GM12873 (cell line): ENCODE measurements around the gene DHRS2.

Experiments
- TF ChIP-seq, protein P1 (sequence below): IDR thresholded peaks from 2 replicates; pipeline ENCODE4 v1.5.1; 2012; ENCODE audit warnings: low read depth, mild to moderate bottlenecking, moderate library complexity, low read length, control low read depth; ENCODE audit not compliant: insufficient read depth; ENCODE audit errors: missing control alignments

Gene DHRS2

DNA sequence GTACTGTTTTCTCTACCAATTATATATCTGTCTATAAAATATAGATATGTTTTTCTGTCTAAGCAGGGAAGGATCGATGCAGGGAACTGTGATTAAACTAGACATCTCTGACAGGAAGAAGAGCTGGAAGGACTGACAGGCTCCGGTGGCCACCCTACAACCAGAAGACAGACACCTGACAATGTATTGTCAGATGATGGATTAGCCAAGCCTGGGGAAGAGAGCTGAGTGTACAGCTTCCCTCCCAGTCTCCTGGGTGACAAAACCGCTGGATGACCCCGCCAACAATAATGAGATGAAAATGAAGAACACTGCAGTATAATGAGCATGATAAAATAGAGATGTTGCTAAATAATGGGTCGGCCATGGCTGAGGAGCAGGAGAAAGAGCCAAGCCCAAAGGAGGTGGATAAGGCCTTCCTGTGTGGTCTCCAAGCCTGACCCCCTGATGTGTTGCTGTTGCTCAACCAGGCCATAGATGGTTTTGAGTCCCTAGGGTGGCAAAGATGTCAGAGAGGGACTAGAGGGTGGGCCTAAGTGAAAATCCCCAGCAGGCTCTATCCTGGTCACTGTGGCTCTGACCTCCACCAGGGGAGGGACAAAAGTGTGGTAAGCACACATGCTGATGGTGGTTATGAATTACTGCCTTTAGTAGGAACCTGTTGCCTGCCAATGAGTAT, 28.2 kb downstream of the DHRS2 start:
- TF ChIP-seq, protein P1, sequence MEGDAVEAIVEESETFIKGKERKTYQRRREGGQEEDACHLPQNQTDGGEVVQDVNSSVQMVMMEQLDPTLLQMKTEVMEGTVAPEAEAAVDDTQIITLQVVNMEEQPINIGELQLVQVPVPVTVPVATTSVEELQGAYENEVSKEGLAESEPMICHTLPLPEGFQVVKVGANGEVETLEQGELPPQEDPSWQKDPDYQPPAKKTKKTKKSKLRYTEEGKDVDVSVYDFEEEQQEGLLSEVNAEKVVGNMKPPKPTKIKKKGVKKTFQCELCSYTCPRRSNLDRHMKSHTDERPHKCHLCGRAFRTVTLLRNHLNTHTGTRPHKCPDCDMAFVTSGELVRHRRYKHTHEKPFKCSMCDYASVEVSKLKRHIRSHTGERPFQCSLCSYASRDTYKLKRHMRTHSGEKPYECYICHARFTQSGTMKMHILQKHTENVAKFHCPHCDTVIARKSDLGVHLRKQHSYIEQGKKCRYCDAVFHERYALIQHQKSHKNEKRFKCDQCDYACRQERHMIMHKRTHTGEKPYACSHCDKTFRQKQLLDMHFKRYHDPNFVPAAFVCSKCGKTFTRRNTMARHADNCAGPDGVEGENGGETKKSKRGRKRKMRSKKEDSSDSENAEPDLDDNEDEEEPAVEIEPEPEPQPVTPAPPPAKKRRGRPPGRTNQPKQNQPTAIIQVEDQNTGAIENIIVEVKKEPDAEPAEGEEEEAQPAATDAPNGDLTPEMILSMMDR: no peak

DNA sequence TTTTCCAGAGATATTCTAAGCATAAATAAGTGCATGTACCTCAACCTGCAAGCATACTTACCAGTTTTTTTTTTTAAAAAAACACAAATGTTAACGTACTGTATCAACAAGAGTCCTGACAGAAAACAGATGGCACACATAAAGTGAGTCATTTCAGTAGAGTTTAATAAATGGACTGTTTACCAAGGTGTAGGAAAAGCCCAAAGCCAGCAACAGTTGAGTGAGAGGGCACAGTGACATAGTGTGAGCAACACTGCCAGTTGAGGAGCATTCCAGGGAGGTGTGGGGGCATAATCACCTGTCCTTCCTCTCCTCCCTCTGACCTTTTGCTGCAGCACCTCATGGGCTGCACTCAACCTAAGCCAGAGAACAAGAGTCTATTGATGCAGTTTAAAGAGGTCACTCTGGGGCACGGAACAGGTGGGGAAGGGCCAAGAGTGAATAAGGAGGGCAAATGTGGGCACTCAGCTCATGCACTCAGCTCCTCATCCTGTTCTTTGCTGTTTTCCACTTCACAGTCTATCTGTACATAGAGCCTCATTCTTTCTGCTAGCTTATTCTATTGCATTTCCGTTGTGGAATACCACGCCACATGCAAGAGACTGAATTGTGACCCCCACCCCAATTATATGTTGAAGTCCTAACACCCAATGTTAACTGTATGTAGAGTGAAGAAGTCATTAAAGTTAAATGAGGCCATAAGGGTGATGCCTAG, 29.3 kb downstream of the DHRS2 start:
- TF ChIP-seq, protein P1: no peak

DNA sequence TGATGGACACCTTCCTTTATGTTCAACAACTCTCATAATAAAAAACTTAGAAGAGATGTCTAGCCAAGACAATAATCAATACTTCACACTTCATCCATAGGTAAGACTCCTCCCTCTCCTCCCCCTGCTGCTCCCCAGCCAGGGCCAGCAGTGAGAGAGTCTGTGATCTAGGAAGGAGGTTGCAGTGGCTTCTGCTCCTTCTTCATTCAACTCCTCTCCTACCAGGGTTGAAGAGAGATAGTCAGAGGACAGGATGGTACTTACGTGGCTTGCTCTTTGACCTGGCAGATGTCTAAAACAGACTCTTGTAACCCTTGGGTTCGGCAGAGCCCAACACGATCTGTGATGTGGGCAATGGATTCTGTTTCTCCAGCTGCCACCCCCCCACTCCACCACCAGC, 31.0 kb downstream of the DHRS2 start:
- TF ChIP-seq, protein P1: no peak

DNA sequence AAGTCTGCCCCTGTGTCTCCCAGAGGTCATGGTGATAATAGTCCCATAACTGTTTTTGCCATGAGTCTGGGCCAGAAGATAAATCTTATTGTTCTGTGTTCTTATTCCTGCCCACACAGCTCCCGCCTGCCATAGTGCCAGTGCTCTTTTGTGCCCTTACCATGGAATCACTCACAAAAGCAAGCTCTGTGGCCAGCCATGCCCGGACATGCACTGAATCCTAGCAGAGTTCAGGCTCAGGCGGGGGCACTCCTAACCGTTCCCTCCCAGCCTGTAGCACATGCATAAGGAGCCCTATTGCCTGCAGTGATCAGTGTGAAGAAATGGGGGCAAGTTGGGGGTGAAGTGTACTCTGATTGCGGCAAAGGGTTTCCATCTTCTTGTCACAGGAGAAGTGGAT, 33.3 kb downstream of the DHRS2 start:
- TF ChIP-seq, protein P1: no peak

DNA sequence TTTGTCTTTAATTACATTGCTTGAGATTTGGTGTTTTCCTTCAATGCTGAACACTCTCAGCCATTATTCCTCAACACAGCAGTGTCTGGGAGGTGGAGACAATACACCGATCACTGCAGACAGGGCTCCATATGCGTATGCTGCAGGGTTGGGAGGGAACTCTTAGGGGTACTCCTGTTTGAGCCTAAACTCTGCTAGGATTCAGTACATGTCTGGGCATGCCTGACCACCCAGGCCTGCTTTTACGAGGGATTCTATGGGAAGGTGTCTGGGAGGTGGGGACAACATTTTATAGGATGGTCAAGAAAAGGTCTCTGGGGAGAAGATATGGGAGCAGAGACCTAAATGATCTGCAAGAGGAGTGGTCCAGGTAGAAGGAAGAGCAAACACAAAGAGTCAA, 34.3 kb downstream of the DHRS2 start:
- TF ChIP-seq, protein P1: no peak

DNA sequence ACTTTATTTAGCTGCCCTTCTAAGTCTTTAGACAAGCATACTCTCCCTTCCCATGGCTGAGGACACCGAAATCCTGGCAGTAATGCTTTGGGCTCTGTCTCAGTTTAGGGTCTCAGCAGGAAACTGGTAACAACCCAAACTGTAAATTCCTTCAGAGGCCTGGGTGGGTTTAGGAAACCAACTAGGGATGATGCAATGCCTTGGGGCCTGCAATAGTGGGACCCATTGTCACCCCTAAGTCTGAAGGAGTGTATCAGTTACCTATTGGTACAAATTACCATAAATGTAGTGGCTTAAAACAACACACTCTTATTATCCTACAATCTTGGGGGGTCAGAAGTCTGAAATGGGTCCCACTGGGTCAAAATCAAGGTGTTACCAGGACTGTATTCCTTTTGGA, 36.0 kb downstream of the DHRS2 start:
- TF ChIP-seq, protein P1: no peak

DNA sequence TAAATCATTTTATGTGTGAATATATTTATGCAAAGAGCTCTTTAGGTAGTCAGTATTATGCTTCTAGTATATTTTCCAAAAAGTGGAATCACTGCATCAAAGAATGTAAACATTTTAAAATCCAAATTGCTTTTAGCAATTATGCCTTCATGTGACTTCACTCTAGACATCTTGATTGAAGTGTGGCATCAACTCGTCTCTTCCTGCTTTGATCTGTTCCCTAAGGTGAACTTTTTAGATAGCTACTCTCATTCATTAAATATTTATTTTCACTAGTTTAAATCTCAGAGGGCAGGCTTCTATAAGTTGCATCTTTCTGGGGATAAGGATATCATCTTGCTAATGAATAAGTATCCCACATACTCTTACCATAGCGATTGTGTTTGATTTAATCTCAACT, 39.2 kb downstream of the DHRS2 start:
- TF ChIP-seq, protein P1: no peak
